NK-92 (cell line): ENCODE measurements around the gene ADAP2.
"Not testable (repeated sequence)": the region's sequence is repeated elsewhere in the genome, so short reads cannot be mapped to it uniquely, and the experiment has no call there.

Experiments
- DNase-seq: peaks from one replicate; lab custom pipeline; 2025; ENCODE audit not compliant: unreplicated experiment; lab: John Stamatoyannopoulos, UW

The ADAP2 gene, protein sequence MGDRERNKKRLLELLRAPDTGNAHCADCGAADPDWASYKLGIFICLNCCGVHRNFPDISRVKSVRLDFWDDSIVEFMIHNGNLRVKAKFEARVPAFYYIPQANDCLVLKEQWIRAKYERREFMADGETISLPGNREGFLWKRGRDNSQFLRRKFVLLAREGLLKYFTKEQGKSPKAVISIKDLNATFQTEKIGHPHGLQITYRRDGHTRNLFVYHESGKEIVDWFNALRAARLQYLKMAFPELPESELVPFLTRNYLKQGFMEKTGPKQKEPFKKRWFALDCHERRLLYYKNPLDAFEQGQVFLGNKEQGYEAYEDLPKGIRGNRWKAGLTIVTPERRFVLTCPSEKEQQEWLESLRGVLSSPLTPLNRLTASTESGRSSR

DNA sequence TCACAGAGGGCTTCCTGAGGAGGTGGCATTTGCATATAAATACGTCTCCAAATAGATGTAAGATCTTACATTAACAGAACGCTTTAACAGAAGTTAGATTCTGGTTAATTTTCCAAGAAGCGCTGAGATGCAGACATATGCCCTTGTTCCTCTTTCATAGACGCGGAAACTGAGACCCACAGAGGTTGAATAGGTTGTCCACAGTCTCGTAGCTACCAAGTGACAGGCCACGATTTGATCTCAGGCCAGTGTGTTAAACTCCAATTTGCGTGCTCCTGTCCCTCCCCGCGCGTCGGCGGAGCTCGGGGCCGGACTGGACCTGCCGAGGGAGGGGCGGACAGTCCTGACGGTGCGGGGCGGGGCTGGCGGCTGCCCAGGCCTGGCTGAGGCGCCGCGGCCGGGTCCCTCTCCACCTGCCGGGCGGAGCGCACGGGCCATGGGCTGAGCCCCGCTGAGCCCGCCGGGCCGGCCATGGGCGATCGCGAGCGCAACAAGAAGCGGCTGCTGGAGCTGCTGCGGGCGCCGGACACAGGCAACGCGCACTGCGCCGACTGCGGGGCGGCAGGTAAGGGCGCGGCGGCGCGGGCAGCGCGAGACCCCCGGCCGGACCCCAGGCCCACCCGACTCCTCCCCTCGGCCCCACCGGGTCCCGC, at the start of gene ADAP2:
Gene ADAP2, plus strand, starts transcription at position 402 of the 653 bp plus-strand sequence. Its CDS starts 70 bp downstream, at position 472.
- no peak for DNase-seq

DNA sequence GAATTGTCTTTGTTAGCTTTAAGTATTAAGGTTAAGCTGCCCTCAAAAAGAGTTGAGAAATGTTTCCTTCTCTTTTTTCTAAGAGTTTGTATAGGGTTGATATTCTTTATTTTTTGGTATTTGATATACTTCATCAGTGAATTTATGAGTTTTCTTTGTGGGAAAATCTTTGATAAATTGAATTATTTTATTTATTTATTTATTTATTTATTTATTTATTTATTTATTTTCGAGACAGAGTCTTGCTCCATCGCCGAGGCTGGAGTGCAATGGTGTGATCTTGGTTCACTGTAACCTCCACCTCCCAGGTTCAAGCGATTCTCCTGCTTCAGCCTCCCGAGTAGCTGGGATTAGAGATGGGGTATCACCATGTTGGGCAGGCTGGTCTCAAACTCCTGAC, 35.6 kb upstream of the ADAP2 start:
- no peak for DNase-seq

DNA sequence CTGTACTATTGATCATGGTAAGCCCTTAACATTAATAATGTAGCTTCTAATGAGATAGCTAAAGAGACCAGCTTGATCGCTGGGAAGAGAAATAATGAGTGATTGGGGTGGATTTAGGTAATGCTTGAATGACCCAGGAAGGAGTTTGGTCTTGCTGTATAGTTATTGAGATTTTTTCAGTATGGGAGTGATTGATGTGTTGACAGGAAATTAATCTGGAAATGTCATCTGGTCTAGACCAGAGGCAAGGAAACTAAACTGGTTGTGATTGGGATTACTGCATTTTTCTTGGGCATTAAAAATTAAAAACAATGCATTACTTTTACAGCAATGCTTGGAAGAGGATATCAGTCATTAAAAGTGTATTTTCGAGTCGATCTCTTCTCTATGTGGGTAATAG, 27.5 kb upstream of the ADAP2 start:
- no peak for DNase-seq

DNA sequence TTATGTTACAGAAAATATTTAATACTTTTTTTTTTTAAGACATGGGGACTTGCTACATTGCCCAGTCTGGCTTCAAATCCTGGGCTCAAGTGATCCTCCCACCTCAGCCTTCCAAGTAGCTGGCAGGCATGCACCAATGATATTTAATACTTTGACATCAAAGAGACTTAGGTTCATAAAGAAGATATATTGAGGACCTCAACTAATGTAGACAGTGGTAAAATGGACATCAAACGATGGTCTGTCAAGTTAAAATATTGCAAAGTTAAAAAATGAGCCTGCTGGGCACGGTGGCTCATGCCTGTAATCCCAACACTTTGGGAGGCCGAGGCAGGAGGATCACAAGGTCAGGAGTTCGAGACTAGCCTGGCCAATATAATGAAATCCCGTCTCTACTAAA, 24.4 kb upstream of the ADAP2 start:
- no peak for DNase-seq

DNA sequence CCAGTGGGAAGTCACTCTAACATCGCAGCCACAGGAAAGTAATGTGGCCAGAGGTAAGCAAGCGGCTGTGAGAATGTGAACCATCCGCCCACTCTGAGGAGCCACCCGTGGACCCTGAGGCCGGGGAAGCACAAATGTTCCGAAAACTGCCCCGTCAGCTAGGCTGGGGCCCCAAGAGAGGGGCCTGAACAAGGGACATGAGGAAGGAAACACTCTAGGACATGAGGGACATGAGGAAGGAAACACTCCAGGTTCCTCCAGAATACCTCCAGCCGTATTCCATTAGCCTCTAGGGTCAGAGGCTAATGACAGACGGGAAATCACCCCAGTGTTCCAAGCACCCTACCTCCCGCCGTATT, 16.0 kb upstream of the ADAP2 start:
- DNase-seq: no peak

DNA sequence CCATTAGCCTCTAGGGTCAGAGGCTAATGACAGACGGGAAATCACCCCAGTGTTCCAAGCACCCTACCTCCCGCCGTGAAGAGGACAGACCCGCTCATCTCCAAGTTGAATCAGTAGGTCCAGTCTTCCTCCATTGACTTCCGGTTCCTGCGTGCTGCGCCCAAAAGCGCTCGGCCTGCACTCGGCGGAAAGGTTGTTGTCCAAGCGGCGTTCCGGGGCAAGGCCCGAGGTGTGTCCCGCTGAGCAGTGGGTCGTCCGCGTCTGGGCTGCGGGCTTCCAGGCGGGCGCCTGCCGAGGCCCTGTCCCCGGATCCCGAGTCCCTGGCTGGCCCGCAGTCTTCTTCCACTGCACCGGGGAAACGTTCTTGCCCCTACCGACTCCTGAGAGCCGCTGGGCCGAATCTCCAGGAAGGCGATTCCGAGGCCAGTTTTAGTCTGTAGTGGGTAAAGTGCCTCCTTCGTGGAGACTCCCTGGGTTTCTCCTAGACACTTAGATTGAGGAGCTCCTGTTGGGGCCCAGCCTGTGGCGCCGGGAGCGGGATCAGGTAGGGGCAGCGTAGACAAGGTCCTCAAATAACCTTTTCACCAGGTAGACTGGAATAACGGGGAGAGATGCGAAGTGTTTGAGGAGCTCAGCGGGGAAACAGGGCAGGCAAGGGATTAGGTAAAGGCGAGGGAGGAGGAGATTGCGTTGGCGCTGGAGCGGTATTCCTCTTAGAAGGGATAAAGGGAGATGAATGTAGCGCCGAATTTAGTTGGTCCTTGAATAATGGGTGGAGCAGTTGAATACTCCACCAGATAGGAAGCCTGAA, 15.4 kb upstream of the ADAP2 start, which contains the start of gene TEFM:
Gene TEFM, minus strand, starts transcription at position 138 of the 811 bp plus-strand sequence. Its CDS starts 40 bp downstream, at position 98.
- no peak for DNase-seq

DNA sequence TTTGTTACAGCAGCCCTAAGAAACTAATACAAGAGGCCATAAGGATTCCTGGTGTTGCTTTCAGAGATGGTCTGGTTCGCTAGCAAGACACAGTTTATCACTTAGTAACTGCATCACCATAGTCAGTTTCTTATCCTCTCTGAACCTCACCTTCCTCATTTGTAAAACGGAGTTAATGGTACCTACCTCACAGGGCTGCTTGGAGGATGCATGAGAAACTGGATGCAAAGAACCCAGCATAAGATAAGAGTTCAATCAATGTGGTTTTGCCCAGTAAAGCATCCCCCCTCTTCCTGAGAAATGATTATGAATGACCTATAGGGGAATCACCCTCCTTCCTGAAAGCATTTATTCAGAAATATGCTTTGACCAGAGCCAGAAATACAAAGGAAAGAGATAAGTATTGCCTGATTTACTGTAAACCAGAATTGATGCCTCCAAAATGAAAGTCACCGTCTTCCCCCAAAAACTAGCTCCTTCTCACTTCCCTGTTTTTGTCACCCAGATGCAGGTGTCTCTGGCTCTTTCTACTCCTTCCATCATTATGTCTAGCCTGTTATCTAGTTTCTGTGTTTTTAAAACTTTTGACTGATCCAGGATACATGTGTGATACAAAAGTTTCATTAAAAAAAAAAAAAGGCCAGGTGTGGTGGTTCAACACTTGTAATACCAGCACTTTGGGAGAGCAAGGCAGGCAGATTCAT, 12.9 kb upstream of the ADAP2 start:
- DNase-seq: no peak

DNA sequence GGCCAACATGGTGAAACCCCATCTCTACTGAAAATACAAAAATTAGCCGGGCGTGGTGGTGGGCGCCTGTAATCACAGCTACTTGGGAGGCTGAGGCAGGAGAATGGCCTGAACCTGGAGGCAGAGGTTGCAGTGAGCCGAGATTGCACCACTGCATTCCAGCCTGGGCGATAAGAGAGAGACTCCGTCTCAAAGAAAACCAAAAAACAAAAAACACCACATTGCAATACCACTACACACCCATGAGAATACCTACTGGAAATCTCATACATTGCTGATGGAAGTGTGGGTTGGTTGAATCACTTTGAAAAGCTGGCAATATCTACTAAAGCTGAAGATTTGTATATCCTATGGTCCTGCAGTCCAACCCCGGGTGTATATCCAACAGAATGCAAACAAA, 11.6 kb upstream of the ADAP2 start:
- DNase-seq: not testable (repeated sequence)

DNA sequence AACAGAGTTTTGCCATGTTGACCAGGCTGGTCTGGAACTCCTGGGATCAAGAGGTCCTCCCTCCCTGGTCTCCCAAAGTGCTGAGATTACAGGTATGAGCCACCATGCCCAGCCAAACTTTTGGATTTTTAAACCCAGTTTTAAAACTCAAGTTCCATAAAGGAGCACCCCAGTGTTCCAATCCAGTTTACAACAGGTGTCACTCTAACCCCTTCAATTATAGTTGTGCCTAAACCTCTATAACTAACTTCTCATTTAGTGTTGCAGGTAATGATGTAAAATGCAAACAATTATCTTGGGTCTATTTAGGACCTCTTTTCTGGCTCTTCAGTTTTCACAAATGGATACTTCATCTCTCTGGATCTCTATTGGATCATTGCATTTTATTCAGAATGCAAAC, 7.8 kb upstream of the ADAP2 start:
- no peak for DNase-seq

DNA sequence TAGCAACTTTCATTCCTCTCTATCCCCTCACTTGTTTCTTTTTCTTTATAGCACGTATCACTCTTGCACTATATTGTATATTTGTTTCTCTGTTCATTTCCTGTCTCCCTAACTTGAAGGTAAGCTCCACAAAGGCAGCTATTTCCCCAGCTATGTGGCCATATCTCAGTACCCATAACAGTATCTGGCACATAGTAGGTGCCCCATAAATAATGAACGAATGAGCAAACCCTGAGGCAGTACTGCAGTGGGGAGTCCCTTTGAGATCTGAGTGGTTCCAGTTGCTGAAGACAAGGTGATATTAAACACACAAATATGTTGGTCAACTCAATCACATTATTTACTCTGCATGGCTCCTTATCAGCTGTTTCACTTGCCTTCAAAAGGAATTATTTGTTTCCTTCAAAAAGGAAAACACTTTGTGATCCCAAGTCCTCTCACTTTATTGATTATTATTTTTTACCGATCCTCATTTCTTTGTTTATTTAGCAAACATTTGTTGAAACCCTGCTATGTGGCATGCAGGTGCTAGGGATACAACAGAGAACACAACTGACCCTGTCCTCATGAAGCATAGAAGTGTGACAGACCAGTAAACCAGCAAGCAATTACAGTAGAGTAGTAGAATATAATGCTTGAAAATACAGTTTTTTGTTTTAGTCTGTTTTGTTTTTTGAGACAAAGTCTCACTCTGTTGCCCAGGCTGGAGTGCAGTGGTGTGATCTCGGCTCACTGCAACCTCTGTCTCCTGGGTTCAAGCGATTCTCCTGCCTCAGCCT, 5.7 kb upstream of the ADAP2 start:
- DNase-seq: no peak

DNA sequence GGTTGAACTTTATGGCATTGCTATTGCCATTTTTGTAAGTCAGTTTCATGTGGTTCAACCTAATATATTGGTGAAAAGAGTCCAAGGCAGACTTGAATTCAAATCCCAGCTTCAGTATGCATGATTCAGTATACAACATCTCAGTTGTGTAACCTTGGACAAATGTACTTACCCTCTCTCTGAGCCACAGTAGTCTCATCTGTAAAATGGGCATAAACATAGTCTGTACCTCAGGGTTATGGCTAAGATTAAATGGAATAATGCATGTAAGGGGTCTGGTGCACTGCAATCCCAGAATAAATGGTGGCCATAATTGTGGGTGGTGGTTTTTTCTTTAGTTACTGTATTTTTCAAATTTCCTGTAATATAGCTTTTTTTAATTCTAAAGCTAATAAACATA, 4.7 kb upstream of the ADAP2 start:
- no peak for DNase-seq

DNA sequence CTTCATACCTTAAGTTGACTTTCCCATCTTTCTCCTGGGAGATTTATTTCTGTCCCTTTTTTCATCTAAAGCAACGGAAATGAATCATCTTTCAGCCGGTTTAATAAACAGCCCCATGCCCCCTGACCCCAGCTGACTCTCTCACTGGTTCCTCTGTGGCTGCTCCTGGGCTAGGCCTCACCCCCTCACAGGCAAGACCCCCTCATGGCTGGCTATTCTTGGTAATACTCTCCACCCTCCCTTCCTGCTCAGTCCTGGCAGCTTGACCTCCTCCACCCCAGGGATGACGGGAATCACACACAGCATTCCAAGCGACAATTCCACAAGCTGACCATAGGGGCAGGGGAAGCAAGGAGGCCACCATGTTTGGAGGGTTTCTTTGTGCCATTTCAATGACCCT, 1.5 kb upstream of the ADAP2 start:
- no peak for DNase-seq

DNA sequence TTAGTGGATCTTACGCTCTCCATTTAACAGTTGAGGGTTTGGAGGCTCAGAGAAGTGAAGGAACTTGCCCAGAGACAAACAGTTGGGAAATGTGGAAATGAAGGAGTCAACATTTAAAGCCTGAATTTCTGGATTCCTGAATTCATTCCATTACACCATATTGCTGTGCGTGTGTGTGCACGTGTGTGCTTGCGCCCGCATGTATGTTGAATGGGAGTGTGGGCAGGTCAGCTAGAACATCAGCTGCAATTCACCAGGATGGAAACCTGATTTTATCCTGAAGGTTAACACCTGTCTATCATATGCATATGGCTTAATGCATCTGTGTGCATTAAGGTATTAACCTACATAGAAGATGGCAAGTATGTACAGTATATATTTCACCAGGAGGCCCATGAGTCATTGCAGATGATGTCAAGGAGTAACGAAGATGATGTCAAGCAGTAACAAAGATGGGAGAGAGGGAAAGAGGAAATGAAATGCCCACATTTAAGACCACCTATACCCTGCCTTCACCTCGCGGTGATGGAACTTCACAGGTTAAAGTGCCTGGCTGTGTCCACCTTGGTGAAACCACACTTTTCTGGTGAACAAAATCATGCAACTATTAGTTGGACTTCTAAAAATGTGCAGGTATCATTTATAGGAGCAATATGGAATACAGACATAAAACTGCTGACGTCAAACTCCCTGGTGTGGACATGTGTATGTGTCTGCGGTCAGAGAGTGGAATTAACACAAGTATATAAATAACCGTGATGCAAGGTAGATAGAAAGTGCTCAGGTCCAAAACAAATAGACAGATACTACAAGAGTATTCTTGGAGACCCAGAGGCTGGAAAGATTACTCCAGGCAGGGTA, 832 bp upstream of the ADAP2 start:
- no peak for DNase-seq

DNA sequence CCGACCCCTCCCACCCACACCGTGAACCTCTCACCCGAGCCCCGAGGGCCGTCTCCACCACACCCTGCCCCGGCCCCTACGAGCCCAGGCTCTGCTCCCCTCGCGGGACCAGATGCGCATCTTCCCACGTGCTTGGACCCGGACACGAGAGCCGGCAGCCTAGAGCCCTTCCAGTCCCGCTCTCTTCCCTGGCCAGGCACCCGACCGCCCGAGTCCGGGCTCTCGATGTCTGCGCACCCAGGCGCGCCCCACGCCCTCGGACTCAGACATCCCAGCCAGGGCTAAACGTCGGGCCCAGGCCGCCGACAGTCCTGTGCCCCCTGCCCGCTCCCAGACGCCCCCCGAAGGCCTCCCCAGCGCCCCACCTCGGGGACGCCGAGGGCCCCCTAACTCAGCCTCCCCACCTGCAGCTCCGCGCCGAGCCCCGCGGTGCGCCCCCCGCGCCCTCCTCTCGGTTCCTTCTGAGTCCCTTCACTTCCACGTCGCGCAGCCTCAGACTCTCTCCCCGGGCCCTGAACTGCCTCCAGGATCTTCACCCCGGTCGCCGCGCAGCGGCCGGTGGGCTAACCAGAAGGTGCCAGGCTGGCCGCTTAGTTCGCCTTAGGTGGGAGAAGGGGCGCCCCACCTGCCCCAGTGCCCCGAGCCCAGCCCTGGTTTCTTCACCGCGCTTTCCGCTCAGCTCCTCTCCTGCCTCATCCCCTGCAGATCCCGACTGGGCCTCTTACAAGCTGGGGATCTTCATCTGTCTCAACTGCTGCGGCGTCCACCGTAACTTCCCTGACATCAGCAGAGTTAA, 688 bp downstream of the ADAP2 start:
- DNase-seq: no peak

DNA sequence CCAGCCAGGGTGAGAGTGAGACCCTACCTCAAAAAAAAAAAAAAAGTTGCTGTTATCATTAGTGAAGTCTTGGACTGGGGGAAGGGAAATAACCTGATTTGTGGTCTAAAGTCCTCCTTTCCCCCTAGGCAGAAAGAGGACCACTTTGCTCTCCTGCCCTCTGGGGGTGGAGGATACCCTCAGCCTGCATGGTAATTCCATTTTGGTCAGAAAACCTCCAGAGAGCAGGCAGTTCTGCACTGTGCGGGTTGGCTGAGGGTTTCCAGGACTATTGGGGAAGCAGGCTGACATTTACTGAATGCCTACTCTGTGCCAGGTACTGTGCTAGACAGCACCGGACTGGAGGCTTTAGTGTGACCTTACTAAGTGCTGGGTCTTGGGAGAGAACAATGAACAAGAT, 2.6 kb downstream of the ADAP2 start:
- DNase-seq: no peak

DNA sequence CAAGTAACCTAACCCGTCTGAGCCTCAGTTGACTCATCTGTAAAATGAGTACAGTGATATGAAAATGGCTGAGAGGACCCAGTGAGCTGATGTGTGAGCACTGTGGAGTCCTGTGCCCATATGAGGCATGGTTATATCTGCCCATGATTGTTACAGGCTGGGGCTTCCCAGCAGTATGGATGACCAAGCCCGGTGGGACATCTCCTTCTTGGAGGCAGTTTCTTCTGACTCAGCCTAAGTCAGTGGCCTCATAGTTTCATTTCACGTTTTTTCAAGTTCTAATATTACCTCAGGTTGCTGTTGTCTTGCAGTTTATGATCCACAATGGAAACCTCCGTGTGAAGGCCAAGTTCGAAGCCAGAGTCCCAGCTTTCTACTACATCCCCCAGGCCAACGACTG, 4.8 kb downstream of the ADAP2 start:
- no peak for DNase-seq

DNA sequence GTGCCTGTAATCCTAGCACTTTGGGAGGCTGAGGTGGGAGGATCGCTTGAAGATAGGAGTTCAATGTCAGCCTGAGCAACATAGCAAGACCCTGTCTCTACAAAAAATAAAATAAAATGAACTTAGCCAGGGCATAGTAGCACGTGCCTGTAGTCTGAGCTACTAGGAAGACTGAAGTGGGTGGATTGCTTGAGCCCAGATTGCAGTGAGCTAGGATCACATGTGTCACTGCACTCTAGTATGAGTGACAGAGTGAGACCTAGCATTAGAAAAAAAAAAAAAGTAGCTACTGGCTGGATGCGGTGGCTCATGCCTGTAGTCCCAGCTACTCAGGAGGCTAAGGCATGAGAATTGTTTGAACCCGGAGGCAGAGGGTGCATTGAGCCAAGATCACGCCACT, 6.0 kb downstream of the ADAP2 start:
- no peak for DNase-seq

DNA sequence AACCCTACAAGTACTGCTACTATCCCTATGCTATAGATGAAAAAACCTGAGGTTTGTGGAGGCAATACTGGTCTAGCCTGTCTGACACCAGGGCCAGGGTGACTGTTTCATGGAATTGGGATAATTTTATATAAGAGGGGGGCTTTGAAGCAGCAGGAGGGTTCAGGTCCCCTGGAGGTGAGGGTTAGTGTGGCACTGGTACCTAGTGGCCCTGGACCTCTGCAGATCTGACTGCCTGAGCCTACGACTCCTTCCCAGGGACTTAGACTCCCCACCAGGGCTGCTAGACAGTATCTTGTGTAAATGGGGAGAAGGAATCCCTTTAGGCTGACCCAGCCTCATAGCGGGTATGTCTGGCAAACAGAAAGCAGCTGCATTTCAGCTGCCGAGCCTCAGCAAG, 6.8 kb downstream of the ADAP2 start:
- DNase-seq: no peak
